H1 (cell line): ENCODE measurements around the gene SEC16A. TPM values are rescaled to one million over a fixed set of nuclear protein-coding genes. Genes with fewer than 3 reads are reported as not detected.

ENCODE experiments used
- TAF1 ChIP-seq: IDR thresholded peaks from 2 replicates; pipeline ENCODE4 v1.6.1; 2011; ENCODE audit warnings: mild to moderate bottlenecking, low read depth, low read length
- TEAD4 ChIP-seq: IDR thresholded peaks from 2 replicates; pipeline ENCODE4 v1.6.1; 2012; ENCODE audit warnings: low read depth, low read length, inconsistent platforms, mixed read lengths
- polyA plus RNA-seq, 7 experiments: library from polyadenylated mRNA; depleted of rRNA in 3 of 7; stranded (reverse) in 5 of 7; unstranded in 2 of 7; fragments of >200 nt in 5 of 7; fragments of 200-250 nt in 2 of 7; gene quantifications; 1 replicate in 5 of 7; 2 replicates in 1 of 7; 4 replicates in 1 of 7; pipeline versions ENCODE4 v1.2.1 to v1.2.3, GENCODE V29; 2011 to 2013; ENCODE audit warnings: missing spikeins in 2 of 7, mixed read lengths in 2 of 7
- total RNA-seq: library from RNA; stranded (reverse); fragmentation: NEBNext Ultra II Directional; extraction: Animal tissue kit (Norgen Biotek cat#: 25700); gene quantifications from 2 replicates; pipeline ENCODE4 v1.2.1, GENCODE V29; 2021
- TF ChIP-seq, protein P1 (sequence below): fragments of 300-600 bp; sonication (generic); IDR thresholded peaks from 2 replicates; pipeline ENCODE4 v1.7.1; 2012; ENCODE audit warnings: low read length, moderate library complexity, mild to moderate bottlenecking, inconsistent platforms; ENCODE audit not compliant: insufficient replicate concordance

The SEC16A gene
- total and polyA plus RNA-seq, 2 of the 8 experiments (the other 6 are each of a cell fraction or from before 2014, with no cell fraction given): 21.6 to 49.0 TPM

DNA sequence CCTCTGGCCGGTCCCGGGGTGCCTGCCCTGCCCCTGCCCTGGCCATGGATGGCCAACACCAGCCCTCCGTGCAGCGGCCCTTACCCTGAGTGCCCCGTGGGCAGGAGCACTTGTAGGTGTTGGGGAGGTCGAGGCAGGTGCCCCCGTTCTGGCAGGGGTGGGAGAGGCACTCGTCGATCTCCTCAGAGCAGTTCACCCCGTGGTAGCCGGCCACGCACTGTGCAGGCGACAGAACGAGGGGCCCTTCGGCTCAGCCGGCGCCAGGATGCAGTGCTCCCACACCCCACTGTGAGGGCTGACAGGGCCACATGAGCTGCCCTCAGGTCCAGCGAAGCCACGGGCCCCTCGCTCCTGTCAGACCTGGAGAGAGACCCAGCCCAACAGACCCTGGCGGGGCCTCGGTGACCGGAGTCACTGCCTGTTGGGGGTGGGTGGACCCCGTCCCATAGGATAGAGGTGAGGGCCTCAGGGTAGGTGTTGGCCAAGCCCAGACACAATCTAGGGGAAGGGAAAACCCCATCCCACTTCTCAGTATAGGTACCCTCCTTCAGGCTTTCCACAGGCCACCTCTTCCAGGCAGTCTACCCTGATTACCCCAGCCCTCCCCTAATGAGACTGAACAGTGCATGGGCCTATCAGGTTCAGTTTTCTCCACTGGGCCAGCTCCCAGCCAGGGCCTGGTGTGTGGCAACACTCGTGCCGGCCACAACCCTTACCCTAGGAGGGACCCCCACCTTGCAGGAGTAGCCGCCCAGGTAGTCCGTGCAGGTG, 24.6 kb upstream of the SEC16A start (continued):
- TF ChIP-seq, protein P1, sequence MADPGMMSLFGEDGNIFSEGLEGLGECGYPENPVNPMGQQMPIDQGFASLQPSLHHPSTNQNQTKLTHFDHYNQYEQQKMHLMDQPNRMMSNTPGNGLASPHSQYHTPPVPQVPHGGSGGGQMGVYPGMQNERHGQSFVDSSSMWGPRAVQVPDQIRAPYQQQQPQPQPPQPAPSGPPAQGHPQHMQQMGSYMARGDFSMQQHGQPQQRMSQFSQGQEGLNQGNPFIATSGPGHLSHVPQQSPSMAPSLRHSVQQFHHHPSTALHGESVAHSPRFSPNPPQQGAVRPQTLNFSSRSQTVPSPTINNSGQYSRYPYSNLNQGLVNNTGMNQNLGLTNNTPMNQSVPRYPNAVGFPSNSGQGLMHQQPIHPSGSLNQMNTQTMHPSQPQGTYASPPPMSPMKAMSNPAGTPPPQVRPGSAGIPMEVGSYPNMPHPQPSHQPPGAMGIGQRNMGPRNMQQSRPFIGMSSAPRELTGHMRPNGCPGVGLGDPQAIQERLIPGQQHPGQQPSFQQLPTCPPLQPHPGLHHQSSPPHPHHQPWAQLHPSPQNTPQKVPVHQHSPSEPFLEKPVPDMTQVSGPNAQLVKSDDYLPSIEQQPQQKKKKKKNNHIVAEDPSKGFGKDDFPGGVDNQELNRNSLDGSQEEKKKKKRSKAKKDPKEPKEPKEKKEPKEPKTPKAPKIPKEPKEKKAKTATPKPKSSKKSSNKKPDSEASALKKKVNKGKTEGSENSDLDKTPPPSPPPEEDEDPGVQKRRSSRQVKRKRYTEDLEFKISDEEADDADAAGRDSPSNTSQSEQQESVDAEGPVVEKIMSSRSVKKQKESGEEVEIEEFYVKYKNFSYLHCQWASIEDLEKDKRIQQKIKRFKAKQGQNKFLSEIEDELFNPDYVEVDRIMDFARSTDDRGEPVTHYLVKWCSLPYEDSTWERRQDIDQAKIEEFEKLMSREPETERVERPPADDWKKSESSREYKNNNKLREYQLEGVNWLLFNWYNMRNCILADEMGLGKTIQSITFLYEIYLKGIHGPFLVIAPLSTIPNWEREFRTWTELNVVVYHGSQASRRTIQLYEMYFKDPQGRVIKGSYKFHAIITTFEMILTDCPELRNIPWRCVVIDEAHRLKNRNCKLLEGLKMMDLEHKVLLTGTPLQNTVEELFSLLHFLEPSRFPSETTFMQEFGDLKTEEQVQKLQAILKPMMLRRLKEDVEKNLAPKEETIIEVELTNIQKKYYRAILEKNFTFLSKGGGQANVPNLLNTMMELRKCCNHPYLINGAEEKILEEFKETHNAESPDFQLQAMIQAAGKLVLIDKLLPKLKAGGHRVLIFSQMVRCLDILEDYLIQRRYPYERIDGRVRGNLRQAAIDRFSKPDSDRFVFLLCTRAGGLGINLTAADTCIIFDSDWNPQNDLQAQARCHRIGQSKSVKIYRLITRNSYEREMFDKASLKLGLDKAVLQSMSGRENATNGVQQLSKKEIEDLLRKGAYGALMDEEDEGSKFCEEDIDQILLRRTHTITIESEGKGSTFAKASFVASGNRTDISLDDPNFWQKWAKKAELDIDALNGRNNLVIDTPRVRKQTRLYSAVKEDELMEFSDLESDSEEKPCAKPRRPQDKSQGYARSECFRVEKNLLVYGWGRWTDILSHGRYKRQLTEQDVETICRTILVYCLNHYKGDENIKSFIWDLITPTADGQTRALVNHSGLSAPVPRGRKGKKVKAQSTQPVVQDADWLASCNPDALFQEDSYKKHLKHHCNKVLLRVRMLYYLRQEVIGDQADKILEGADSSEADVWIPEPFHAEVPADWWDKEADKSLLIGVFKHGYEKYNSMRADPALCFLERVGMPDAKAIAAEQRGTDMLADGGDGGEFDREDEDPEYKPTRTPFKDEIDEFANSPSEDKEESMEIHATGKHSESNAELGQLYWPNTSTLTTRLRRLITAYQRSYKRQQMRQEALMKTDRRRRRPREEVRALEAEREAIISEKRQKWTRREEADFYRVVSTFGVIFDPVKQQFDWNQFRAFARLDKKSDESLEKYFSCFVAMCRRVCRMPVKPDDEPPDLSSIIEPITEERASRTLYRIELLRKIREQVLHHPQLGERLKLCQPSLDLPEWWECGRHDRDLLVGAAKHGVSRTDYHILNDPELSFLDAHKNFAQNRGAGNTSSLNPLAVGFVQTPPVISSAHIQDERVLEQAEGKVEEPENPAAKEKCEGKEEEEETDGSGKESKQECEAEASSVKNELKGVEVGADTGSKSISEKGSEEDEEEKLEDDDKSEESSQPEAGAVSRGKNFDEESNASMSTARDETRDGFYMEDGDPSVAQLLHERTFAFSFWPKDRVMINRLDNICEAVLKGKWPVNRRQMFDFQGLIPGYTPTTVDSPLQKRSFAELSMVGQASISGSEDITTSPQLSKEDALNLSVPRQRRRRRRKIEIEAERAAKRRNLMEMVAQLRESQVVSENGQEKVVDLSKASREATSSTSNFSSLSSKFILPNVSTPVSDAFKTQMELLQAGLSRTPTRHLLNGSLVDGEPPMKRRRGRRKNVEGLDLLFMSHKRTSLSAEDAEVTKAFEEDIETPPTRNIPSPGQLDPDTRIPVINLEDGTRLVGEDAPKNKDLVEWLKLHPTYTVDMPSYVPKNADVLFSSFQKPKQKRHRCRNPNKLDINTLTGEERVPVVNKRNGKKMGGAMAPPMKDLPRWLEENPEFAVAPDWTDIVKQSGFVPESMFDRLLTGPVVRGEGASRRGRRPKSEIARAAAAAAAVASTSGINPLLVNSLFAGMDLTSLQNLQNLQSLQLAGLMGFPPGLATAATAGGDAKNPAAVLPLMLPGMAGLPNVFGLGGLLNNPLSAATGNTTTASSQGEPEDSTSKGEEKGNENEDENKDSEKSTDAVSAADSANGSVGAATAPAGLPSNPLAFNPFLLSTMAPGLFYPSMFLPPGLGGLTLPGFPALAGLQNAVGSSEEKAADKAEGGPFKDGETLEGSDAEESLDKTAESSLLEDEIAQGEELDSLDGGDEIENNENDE: no peak
- no peak for TF ChIP-seq TEAD4
- no peak for TF ChIP-seq TAF1
- TF ChIP-seq, all 59 proteins: peak for 0
